DMS79 (cell line): ENCODE data around the gene CDH10.

ENCODE experiments used
- DNase-seq: peaks from one replicate; lab custom pipeline; 2025; lab: John Stamatoyannopoulos, UW

CDH10 gene

DNA sequence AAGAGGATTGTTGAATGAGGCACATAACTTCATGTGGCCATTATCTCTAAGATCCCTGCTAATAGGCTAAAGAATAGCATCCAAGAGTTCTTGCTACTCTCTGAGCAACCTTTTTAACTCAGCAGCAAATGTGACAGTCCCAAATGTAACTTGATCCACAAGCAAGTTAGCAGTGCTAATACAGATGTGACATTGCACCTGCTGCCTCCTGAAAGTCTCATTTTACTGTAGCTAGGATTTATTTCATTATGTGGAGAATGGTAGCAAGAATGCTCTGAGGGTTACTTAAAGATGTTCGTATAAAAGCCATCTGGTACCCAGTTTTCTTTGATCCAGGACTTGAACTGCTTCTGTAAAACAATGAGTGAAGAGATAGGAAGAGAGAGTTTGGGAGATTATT lies 45.8 kb downstream of the CDH10 start:
- DNase-seq = no peak

DNA sequence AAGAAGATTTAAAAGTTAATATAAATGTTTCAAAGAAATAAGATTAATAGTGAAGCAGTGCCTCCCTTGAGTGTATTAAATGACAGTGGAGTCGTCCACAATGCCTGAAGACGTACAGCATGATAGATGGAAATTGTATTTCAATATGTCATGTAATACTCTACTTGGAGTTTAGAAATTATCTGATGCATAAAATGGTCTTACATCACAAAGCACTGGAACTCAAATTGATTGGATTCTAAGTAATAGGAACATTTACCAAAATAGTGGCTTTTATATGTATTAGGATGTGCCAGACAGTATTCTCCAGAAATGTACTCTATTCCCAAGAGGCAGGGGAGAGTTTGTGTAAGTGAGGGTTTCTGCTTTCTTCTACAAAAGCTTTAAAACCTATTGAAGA lies 49.4 kb downstream of the CDH10 start:
- no peak for DNase-seq

- DNase-seq = no peak
Observed at GRCh38 chr5:24591426-24591825, 53.4 kb downstream of the CDH10 start.

DNA sequence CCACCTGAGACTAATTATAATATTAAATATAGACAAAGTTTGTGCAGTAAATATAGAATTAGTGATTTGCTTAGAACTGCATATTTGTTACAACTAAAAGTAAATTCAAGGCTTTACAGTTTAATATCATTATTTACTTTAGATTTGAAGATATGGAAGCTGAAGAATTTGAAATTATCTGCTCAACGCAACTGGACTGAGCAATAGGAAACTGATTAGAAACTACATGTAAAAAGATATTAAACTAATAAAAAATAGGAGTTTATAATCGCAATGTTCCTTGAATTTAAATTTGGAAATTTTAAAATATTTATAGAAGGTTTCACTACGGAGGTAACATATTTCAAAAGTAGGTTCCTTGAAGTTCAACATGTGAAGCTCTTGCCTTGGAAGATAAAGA lies 55.2 kb downstream of the CDH10 start:
- DNase-seq = no peak

DNA sequence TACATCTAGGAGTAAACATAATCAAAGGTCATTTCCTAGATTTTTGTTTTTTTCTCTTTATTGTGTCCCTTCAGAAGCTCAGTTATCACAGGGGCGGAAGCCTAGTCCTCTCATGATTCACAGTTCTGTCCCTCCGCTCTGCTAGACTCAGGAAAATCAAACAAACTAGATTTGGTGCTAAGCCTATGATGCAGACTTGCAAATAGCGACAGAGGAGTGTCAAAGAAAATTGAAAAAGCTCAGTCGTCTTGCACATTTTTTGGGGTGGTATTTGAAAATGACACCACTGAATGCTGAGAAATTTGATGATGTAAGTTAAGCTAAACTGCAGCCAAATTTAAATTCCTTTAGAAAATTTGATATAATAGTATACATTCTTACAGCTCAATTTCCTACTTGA lies 59.0 kb downstream of the CDH10 start:
- DNase-seq = no peak

DNA sequence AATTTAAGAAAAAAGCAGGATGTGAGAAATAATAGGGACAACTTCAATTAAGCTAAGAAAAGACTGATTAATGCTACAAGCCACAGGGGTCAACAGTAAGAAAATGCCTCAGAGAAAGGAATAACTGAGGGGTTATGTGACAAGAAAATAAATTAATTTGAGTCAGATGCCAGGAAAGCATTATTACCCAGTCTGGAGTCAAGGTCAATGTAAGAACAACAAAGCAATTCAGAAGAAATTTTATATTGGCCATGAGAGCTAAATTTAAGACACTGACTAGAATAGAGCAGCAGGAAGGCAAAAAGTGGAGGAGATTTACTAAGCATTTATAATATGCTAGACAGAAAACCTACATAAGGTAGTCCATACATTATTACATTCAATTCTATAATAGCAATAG lies 73.5 kb downstream of the CDH10 start:
- DNase-seq = no peak

DNA sequence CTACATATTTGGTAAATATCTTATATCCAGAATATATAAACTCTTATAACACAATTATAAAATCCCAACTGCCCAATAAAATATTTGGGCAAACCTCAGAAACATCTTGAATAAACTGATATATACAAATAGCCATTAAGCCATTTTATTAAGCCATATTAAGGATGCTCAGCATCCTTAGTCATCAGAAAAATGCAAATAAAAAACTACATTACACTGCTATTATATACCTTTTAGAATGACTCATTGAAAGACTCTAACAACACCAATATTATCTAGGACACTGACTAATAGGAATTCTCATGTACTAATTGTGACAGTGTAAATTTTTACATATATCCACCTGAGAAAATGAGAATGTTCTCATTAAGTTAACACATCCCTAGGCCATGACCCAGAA lies 77.8 kb downstream of the CDH10 start:
- DNase-seq = no peak

DNA sequence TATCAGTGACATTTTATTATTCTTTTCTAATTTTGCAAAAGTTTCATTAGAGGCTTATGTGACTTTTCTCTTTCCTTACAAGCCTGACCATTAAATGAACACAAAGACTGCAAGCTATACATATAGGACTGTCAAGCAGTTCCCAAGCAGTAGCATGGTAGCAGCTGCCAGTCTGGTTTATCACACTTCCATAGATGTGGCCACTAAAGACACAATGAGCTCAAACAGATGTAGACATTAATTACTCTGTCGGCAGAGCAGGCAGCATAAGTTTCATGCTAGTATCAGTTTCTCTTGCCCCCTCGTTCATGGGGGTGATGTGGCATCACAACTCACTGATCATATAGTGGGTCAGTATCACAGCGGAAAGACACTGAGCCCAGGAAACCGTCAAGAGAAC lies 89.5 kb downstream of the CDH10 start:
- DNase-seq = no peak

- peak; percentile 55 for DNase-seq
Observed at GRCh38 chr5:24547132-24547531, 97.6 kb downstream of the CDH10 start.

DNA sequence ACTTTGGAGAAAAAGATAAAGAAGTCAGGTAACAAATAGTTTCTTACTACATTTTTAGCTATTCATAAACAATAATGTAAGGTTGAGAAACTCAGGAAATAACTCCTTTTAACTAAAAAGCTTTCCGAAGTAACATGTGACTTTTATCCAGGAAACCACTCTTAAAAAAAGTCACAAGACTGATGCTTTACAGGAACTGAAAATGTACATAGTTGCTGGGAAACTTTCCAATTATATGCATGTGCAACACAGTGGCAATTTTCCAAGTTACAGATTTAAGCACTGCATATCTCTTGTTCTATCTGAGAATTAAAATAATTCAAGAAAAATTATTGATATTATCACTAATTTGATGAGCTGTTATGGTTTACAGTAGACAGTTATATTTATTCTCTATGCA lies 105.2 kb downstream of the CDH10 start:
- no peak for DNase-seq

- no peak for DNase-seq
Observed at GRCh38 chr5:24538346-24538745, 106.4 kb downstream of the CDH10 start.

- DNase-seq = no peak
Observed at GRCh38 chr5:24535646-24536045, 109.1 kb downstream of the CDH10 start.

DNA sequence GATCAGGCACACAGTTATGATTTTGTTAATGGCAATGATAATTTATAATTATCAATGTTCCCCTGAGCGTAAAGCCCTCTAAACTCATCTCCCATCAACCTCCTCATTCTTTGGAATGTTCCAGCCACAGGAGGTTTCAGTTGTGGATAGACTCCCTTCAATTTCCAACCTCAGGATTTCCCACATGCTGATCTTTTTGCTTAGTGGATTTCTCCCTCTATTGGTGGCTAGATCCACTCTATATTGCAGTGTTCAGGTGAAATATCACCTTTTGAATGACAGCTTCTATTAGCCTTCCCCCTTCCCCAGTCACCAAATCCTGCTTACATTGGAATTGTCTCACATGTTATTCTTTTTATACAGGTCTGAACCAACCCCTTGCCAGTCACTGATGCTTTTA lies 113.9 kb downstream of the CDH10 start:
- DNase-seq = no peak

GRCh38 chr5:24525414-24525813 lies 119.4 kb downstream of the CDH10 start:
- no peak for DNase-seq

DNA sequence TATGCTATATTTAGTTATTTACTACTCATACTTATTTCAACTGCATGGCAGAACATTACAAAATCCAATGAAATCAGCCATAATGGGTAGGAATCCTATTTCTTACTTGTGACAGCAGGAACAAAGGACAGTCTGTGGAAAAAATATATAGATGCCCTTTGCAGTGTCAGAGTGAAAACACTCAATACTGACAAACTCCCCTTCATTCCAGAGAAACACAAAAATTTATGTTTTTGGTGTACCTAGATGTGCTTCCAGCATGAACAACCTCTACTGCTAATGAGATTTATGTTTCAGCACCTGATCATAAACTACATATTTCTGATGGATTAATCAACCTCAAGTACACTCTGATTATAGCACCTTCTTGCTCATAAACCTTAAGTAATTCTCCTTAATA lies 132.4 kb downstream of the CDH10 start:
- DNase-seq = no peak

GRCh38 chr5:24510523-24510988 lies 134.2 kb downstream of the CDH10 start:
- no peak for DNase-seq

GRCh38 chr5:24509943-24510342 lies 134.8 kb downstream of the CDH10 start:
- no peak for DNase-seq

- DNase-seq = no peak
Observed at GRCh38 chr5:24505258-24505657, 139.5 kb downstream of the CDH10 start.

GRCh38 chr5:24497591-24498157 lies 147.1 kb downstream of the CDH10 start:
- DNase-seq = no peak

DNA sequence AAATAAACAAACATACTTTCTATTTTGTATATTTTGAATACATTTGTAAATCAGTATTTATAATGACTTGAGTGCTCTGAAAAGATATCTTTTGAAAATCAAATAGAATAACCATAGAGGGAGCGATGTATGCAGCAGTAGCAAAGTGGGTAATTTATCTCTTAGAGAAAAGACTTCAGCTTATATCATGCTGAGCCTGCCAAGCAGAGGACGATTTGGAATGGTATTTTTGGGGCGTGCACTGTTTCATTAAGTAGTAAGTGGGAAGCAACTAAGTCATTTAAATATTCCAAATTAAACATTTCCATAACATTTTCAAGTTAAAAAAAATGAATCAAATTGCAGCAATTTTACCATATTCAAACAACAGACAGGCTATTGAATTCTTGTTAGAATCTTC lies 147.6 kb downstream of the CDH10 start:
- no peak for DNase-seq

DNA sequence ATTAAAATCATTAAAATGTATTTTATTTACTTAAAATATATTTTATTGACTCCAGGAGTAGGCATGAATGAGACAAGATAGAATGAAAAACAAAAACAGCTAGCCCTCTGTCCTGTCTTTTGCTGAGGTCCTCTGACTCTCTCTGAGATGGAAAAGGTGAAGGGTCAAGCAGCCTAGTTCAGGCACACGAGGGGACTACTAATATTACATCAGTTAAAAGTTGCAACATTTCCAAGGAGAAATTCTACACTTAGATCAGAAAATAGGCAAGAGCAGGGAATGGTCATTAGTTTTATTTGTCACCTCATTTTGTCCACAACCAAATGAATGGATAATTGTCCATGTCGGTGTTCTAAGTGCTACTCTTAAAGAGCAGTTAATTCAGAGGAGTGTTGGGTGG lies 148.5 kb downstream of the CDH10 start:
- no peak for DNase-seq

DNA sequence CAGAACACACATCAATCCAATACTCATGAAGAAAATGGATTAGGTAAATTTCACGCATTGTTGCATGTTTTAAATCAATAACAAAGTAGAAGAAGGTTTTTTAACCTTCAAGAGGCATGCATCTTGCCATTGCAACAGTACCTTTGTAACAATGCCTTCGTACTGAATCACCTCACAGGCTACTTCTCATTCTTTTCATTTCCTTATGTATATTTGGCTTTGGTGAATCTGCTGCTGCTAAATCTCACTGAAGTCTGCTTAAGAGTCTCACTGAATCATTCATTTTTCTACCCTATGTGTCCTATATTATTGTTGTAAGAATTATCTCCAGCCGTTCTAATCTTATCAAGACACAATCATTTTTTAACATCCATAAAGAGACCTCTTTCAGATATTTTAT lies 152.5 kb downstream of the CDH10 start:
- DNase-seq = no peak

DNA sequence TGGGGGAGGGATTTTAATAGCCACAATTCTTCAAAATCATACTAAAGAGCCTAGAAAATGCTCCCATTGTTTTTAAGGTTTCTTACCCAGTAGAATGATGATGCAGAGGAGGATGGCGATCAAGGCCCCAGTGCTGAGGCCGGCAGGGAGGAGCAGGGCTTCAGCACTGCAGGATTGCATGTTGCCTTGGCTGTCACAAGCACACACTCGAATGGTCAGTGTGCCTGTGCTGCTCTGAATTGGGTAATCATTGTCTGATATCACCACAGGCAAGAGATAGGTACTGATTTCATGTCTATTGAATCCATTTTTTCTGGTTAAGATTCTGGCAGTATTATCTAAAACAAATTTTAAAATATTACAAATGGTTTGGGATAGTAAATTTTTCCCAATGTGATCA lies 153.3 kb downstream of the CDH10 start:
- no peak for DNase-seq

DNA sequence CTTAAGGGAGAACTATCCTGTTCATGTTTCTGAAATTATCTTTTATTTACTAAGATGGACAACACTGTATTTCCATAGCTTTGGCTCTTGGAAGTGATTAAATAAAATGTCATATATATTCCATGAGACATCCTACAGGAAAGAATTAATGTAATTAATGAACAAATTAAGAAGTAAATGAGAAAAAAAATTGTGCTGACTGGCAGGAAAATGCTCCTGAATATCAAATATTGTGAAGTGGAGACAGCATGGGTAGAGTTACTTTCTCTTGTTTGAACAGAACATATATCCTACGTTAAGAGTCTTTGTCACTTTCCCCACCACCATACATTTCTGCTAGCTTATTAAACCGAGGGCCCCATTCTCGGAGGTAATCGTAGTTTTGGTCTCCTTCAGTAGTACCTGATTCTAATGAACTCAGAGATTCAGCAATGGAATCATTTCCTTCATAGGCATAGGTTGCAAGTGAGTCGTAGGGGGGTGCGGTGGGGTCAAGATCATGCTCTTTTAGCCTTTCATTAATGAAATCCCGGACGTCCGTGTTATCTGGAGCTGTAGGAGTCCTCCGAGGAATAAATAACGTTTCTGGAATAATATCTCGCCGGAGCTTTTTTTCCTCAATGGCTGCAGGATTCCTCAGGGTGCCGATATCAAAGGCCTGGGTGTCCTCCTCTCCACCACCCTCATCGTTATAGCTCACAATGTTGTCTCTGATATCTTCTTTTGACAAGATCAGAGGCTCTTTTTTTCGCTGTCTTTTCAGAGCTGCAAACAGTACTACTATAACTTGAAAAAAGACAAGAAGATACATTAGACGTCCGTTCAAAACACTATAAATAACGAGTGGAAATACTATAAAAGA lies 157.2 kb downstream of the CDH10 start:
- DNase-seq = no peak
